HG03045 (cell line): ENCODE results near the gene CST9L.
"Not testable (repeated sequence)": the region's sequence is repeated elsewhere in the genome, so short reads cannot be mapped to it uniquely, and the experiment has no call there.

Source experiments
- ATAC-seq: cut with Tn5 transposase; IDR thresholded peaks from one replicate; pipeline ENCODE4 v1.9.1; 2021; ENCODE audit warnings: mild to moderate bottlenecking, moderate library complexity; ENCODE audit not compliant: unreplicated experiment

The CST9L gene

GRCh38 chr20:23586735-23587525 is 18.6 kb upstream of the CST9L start:
- ATAC-seq: no peak

- no peak for ATAC-seq
Measured at GRCh38 chr20:23585808-23586734, 17.8 kb upstream of the CST9L start.

DNA sequence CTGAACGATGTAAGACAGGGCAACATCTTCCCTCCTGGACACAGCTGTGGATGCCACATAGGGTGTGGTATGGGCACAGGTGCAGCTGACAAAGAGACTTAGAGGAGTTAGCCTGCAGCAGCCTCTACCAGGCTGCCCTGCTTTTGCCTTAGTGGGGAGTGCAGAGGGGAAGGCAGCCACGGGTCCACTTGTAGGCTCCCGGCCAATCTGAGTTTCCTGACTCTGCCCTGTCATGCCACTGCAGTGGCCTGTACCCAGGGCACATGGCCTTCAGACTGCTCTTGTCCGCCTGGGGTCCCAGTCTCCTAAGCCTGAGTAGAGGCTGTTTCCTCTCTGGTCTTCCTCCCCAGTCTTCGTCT is 17.1 kb upstream of the CST9L start:
- no peak for ATAC-seq

DNA sequence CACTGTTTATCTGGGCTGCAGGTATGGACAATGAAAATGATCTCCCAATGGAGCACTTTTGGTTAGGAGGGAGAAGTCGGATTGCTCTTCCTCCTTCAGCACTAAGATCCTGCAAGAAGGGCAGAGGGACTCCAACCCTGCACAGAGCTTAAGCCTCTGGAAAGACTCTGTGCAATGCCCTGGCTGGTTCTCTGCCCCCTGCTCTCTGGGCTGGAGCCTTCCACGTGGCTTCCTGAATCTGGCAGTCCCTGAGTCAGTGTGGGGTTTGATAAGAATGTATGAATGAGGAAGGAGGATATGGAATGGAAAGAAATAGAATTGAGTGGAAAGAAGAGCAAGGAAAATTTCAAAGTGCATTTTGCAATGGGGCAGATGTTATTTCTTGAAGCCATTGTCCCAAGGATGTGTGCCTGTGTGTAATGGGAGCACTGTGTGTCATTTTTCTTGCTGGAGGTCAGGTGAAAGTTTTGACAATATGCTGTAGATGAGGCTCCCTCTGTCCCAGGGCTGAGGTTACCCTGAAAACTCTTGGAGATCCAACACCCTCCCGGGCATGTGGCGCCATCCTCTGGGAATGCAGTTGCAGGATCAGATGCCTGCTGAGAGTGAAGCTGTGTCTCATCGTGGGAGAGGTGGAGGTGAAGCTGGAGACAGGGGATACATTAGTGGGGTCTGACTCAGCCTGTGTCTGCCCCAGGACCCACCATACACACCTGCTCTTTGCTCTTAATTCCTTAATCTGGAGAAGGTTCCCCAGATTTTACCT is 16.3 kb upstream of the CST9L start:
- no peak for ATAC-seq

DNA sequence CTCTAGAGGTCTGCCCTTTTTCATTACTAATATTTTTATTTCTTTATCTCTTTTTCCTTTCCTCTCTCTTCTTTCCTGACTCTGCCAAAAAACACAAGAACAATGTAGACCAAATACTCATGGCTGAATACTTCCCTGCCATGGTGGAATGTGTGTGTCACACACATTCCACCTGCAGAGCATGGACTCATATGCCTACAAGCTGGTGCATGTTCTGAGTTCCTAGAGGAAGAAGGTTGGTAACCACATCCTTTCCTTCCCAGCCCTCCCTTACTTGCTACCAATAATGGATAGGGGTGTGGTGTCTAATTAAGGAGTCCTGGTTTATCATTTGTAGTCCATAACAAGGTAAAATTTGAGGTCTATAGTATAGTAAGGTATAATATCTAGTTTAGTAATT is 15.2 kb upstream of the CST9L start:
- ATAC-seq: no peak

GRCh38 chr20:23582293-23582692 is 14.0 kb upstream of the CST9L start:
- ATAC-seq: no peak

GRCh38 chr20:23581833-23582232 is 13.5 kb upstream of the CST9L start:
- ATAC-seq: not testable (repeated sequence)

- ATAC-seq: no peak
Measured at GRCh38 chr20:23574977-23575376, 6.7 kb upstream of the CST9L start.

GRCh38 chr20:23570178-23570760 is 2.0 kb upstream of the CST9L start:
- ATAC-seq: no peak

DNA sequence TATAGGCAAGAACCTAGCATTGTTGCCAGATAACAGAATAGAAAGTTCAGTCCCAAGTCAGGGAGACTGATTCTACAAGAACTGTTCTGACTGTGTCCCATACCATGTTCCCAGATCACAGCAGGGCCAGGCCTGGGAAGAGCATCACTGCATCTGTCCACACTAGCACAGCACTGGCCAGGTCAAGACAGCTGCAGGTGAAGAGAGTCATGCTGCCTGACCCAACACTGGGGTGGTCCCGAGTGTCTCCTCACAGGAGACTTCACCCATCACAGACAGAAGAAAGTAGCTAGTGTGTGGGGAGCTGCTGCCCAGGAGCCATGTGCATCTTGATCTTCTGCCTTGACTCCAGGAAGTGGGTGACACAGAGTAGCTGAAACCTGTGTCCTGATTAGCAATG is 1.3 kb upstream of the CST9L start:
- no peak for ATAC-seq

- ATAC-seq: no peak
Measured at GRCh38 chr20:23568971-23569330, 667 bp upstream of the CST9L start.

DNA sequence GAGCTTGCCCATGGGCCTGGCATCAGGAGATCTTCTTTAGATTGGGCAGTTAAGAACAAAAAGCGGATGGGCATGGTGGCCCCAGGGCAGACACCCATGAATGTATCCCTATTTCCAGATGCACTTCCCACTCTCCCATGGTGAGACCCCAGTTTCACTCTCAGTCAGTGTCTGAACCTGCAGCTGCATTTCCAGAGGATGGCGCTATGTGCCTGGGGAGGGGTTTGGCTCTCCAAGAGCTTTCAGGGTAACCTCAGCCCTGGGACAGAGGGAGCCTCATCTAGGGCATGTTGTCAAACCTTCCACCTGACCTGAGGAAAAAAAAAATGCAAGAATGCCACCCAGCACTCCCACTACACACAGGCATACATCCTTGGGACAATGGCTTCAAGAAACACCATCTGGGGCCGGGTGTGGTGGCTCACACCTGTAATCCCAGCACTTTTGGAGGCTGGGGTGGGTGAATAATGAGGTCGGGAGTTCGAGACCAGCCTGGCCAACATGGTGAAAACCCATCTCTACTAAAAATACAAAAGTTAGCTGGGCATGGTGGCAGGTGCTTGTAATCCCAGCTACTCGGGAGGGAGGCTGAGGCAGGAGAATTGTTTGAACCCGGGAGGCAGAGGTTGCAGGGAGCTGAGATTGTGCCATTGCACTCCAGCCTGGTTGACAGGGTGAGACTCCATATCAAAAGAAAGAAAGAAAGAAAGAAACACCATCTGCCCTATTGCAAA is 1.9 kb downstream of the CST9L start:
- no peak for ATAC-seq

DNA sequence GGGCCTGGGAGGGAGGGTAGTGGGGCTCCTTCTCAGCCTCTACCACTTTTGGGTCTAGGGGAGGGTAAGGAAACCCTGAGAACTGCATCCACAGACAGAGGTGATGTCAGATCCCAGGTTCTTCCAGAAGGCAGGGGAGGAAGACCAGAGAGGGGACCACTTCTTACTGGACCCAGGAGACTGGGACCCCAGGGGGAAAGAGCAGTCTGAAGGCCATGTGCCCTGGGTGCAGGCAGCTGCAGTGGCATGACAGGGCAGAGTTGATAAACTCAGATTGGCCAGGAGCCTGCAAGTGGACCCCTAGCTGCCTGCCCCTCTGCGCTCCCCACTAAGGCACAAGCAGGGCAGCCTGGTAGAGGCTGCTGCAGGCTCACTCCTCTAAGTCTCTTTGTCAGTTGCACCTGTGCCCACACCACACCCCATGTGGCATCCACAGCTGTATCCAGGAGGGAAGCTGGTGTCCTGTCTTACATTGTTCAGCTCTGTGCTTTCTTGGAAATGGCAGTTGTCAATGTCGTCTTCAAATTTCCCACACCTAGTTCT is 2.7 kb downstream of the CST9L start:
- ATAC-seq: no peak

DNA sequence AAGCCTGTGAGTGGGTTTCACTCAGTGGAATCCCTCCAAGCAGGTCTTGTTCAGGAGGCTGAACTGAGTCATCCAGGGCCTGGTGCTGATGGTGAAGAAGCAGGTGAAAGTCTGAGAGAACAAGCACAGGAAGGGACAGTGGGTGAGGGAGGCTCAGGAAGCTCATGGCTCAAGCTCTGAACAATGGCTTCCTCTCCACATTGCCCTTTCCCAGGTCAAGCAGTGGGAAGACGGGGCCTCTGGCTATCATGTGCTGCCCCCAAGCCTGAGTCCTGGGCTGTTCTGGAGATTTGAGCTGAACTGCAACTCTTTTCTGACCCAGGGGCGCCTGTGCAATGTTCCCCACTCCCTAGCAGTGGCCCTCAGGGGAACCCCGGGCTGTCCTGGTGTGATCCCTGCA is 3.4 kb downstream of the CST9L start:
- ATAC-seq: no peak

- ATAC-seq: no peak
Measured at GRCh38 chr20:23562721-23563342, 5.5 kb downstream of the CST9L start.

GRCh38 chr20:23554401-23554800 is 13.9 kb downstream of the CST9L start:
- no peak for ATAC-seq

DNA sequence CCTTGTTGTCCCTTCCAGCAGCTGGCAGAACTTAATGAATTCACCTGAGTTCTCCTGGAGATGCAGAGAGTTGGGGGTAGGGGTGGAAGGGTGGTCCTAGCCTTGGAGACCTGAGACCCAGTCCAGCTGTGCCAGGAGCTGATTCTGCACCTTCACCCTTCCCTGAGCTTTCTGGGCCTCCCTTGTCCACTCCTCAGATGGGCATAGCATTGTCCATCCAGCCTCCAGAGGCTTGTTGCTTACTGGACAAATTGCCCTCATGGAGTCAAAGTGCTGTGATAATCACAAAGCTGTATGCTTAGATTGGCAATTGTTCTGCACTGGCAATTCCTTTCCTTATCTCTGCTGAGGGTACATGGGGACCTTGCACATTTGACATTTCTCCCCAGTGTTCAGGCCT is 16.5 kb downstream of the CST9L start:
- ATAC-seq: no peak

GRCh38 chr20:23551383-23551782 is 16.9 kb downstream of the CST9L start:
- ATAC-seq: no peak

- ATAC-seq: no peak
Measured at GRCh38 chr20:23550227-23550626, 18.1 kb downstream of the CST9L start.

DNA sequence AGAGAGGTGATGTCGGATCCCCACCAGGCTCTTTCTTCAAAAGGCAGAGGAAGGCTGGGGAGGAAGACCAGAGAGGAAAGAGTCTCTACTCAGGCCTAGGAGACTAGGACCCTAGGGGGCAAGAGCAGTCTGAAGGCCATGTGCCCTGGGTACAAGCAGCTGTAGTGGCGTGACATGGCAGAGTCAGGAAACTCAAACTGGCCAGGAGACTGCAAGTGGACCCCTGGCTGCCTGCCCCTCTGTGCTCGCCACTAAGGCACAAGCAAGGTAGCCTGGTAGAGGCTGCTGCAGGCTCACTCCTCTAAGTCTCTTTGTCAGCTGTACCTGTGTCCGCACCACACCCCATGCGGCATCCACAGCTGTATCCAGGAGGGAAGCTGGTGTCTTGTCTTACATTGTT is 19.9 kb downstream of the CST9L start:
- no peak for ATAC-seq
